ENCODE data around the gene KHK. TPM values are rescaled to one million over a fixed set of nuclear protein-coding genes. Genes with fewer than 3 reads are reported as not detected.

KHK gene
- total and polyA plus RNA-seq, 9 of the 15 experiments (the other 6 are each of a cell fraction or from before 2014, with no cell fraction given) = 1.5 to 10.7 (median 5.2) TPM

GRCh38 chr2:27133905-27134780, 47.6 kb downstream of the KHK start, which contains the start of gene PREB (continued):
- TF ChIP-seq TEAD1 (CRISPR knock-in tag; IDR thresholded peaks at IDR 0.05) (0 out of 4 replicates have a peak, but pooled peaks of 1 of the 2 experiments have one; percentile 73), ELF1 (tag; IDR thresholded peaks at IDR 0.05) (no peak), BRD4 (IDR thresholded peaks at IDR 0.05) (peak; percentile 61; the same call in 1 of the 2 replicates), RREB1 (CRISPR knock-in tag; IDR thresholded peaks at IDR 0.05) (peak; percentile 14; the same call in 1 of the 2 replicates), THAP12 (CRISPR knock-in tag; IDR thresholded peaks at IDR 0.05) (peak; percentile 72), SIN3A (IDR thresholded peaks at IDR 0.05; ENCODE audit: borderline replicate concordance in 2 of 2, control insufficient read depth in 1 of 2, low read depth in 2 of 2, low read length in 2 of 2) (peak; percentile 39 to 61; a peak in 2 of 4 replicates), NONO (IDR thresholded peaks at IDR 0.05; ENCODE audit: low read depth in 2 of 2, low read length in 1 of 2) (0 out of 4 replicates have a peak, but pooled peaks of 1 of the 2 experiments have one; percentile 16), TAF1 (IDR thresholded peaks at IDR 0.05; ENCODE audit: control insufficient read depth, extremely low read depth, insufficient read depth, low read length, severe bottlenecking) (peak; percentile 49)
